H9 (cell line): ENCODE results near the gene SMIM3. TPM values are rescaled to one million over a fixed set of nuclear protein-coding genes. Genes with fewer than 3 reads are reported as not detected.

Source experiments
- DNase-seq: peaks from one replicate; pipeline ENCODE4 v3.0.0-alpha.2; 2017
- H2AFZ ChIP-seq: one replicate; pipeline ENCODE4 v1.6.1; 2013; ENCODE audit warnings: mild to moderate bottlenecking, low read length, control low read depth, moderate library complexity
- H2AK5ac ChIP-seq: 2 replicates; pipeline ENCODE4 v1.6.1; 2013; ENCODE audit warnings: low read length, control low read depth, mixed read lengths; ENCODE audit not compliant: insufficient read length
- H2BK120ac ChIP-seq: one replicate; pipeline ENCODE4 v1.6.1; 2013; ENCODE audit warnings: low read depth, mild to moderate bottlenecking, low read length, control low read depth, inconsistent platforms; ENCODE audit not compliant: poor library complexity, severe bottlenecking
- H2BK12ac ChIP-seq: 2 replicates; pipeline ENCODE4 v1.6.1; 2013; ENCODE audit warnings: low read length, control low read depth, mixed read lengths, low read depth; ENCODE audit not compliant: insufficient read length
- H2BK15ac ChIP-seq: 2 replicates; pipeline ENCODE4 v1.6.1; 2013; ENCODE audit warnings: low read depth, low read length, control low read depth
- H2BK20ac ChIP-seq: one replicate; pipeline ENCODE4 v1.6.1; 2013; ENCODE audit warnings: low read depth, mild to moderate bottlenecking, low read length, control low read depth, inconsistent platforms; ENCODE audit not compliant: poor library complexity, severe bottlenecking
- H2BK5ac ChIP-seq: 2 replicates; pipeline ENCODE4 v1.6.1; 2013; ENCODE audit warnings: low read length, control low read depth, mixed read lengths; ENCODE audit not compliant: insufficient read length
- H3K14ac ChIP-seq: 2 replicates; pipeline ENCODE4 v1.6.1; 2013; ENCODE audit warnings: low read length, control low read depth; ENCODE audit not compliant: insufficient read depth
- H3K18ac ChIP-seq: 2 replicates; pipeline ENCODE4 v1.6.1; 2013; ENCODE audit warnings: low read depth, mild to moderate bottlenecking, mixed read lengths, low read length, control low read depth; ENCODE audit not compliant: insufficient read length
- H3K23ac ChIP-seq: 2 replicates; pipeline ENCODE4 v1.6.1; 2013; ENCODE audit warnings: low read length, control low read depth, mixed read lengths, low read depth; ENCODE audit not compliant: insufficient read length
- H3K23me2 ChIP-seq: 2 replicates; pipeline ENCODE4 v1.6.1; 2013; ENCODE audit warnings: low read depth, mild to moderate bottlenecking, mixed read lengths, low read length, control low read depth; ENCODE audit not compliant: insufficient read length, poor library complexity, severe bottlenecking
- H3K27ac ChIP-seq: 2 replicates; pipeline ENCODE4 v1.5.1; 2013; ENCODE audit warnings: low read length, control low read depth, mixed read lengths, low read depth; ENCODE audit not compliant: insufficient read length
- H3K27me3 ChIP-seq: 2 replicates; pipeline ENCODE4 v1.6.1; 2013; ENCODE audit warnings: low read length, control low read depth, inconsistent platforms; ENCODE audit not compliant: insufficient read depth
- H3K4ac ChIP-seq: 2 replicates; pipeline ENCODE4 v1.6.1; 2013; ENCODE audit warnings: low read depth, mild to moderate bottlenecking, control low read depth, inconsistent platforms, low read length, moderate library complexity
- H3K4me1 ChIP-seq: 2 replicates; pipeline ENCODE4 v1.6.1; 2013; ENCODE audit warnings: low read length, control low read depth, inconsistent platforms; ENCODE audit not compliant: insufficient read depth
- H3K4me2 ChIP-seq: 2 replicates; pipeline ENCODE4 v1.6.1; 2013; ENCODE audit warnings: low read length, control low read depth, mixed read lengths; ENCODE audit not compliant: insufficient read length, insufficient read depth
- H3K56ac ChIP-seq: 2 replicates; pipeline ENCODE4 v1.6.1; 2013; ENCODE audit warnings: low read depth, mild to moderate bottlenecking, mixed read lengths, low read length, control low read depth; ENCODE audit not compliant: insufficient read length
- H3K79me1 ChIP-seq: 2 replicates; pipeline ENCODE4 v1.6.1; 2013; ENCODE audit warnings: low read depth, mild to moderate bottlenecking, moderate library complexity, low read length, control low read depth, inconsistent platforms; ENCODE audit not compliant: insufficient read depth, poor library complexity, severe bottlenecking
- H3K79me2 ChIP-seq: 2 replicates; pipeline ENCODE4 v1.6.1; 2013; ENCODE audit warnings: low read length, control low read depth, inconsistent platforms; ENCODE audit not compliant: insufficient read depth
- H3K9ac ChIP-seq: 2 replicates; pipeline ENCODE4 v1.6.1; 2013; ENCODE audit warnings: low read length, control low read depth, mixed read lengths; ENCODE audit not compliant: insufficient read length; ENCODE audit errors: extremely low read depth
- H3K9me3 ChIP-seq: one replicate; pipeline ENCODE4 v1.6.1; 2013; ENCODE audit warnings: low read depth, low read length, inconsistent platforms; ENCODE audit not compliant: control insufficient read depth
- H3T11ph ChIP-seq: one replicate; pipeline ENCODE4 v1.6.1; 2013; ENCODE audit warnings: mild to moderate bottlenecking, low read length, control low read depth, inconsistent platforms
- H4K20me1 ChIP-seq: one replicate; pipeline ENCODE4 v1.6.1; 2013; ENCODE audit not compliant: control insufficient read depth, insufficient read length, insufficient read depth
- H4K5ac ChIP-seq: 2 replicates; pipeline ENCODE4 v1.6.1; 2013; ENCODE audit warnings: low read depth, mild to moderate bottlenecking, mixed read lengths, low read length, control low read depth; ENCODE audit not compliant: insufficient read length
- H4K8ac ChIP-seq: replicated peaks from 2 replicates; pipeline ENCODE4 v1.6.1; 2013; ENCODE audit warnings: low read length, control low read depth, mixed read lengths, low read depth; ENCODE audit not compliant: insufficient read length
- H4K91ac ChIP-seq: 2 replicates; pipeline ENCODE4 v1.6.1; 2013; ENCODE audit warnings: low read depth, mild to moderate bottlenecking, moderate library complexity, mixed read lengths, low read length, control low read depth; ENCODE audit not compliant: insufficient read length
- H3K27ac Mint-ChIP-seq, 3 experiments: 2 replicates in 2 of 3; 3 replicates in 1 of 3; pipeline ENCODE4 v1.8.0; 2020 to 2021; ENCODE audit warnings: mixed read lengths in 3 of 3, mild to moderate bottlenecking in 1 of 3, moderate library complexity in 1 of 3
- H3K27me3 Mint-ChIP-seq: 2 replicates; pipeline ENCODE4 v1.8.0; 2021; ENCODE audit warnings: low read depth, mild to moderate bottlenecking, moderate library complexity, mixed read lengths
- H3K36me3 Mint-ChIP-seq, 3 experiments: 2 replicates in 2 of 3; 3 replicates in 1 of 3; pipeline ENCODE4 v1.8.0; 2020 to 2021; ENCODE audit warnings: low read depth in 3 of 3, mixed read lengths in 3 of 3; ENCODE audit not compliant: insufficient read depth in 1 of 3
- H3K4me1 Mint-ChIP-seq, 2 experiments: 2 replicates each; pipeline ENCODE4 v1.8.0; 2020; ENCODE audit warnings: mixed read lengths in 2 of 2
- H3K4me3 Mint-ChIP-seq, 2 experiments: 2 replicates in 1 of 2; 3 replicates in 1 of 2; pipeline ENCODE4 v1.8.0; 2020 to 2021; ENCODE audit warnings: mild to moderate bottlenecking in 2 of 2, mixed read lengths in 2 of 2, moderate library complexity in 1 of 2
- H3K9me3 Mint-ChIP-seq, 2 experiments: 2 replicates in 1 of 2; 3 replicates in 1 of 2; pipeline ENCODE4 v1.8.0; 2020; ENCODE audit warnings: mild to moderate bottlenecking in 2 of 2, mixed read lengths in 2 of 2, moderate library complexity in 1 of 2
- whole genome bisulfite sequencing: extraction: QIAGEN DNeasy Blood & Tissue Kit; methylation state at CpG from one replicate; pipeline ENCODE4 v1.1.7; 2013; ENCODE audit warnings: missing lambda C conversion rate, low lambda C conversion rate, mixed read lengths; ENCODE audit not compliant: insufficient read length; ENCODE audit errors: extremely low coverage; 5-methylcytosine and 5-hydroxymethylcytosine counted together
- total RNA-seq: library from RNA; stranded (reverse); gene quantifications from 2 replicates; pipeline ENCODE4 v1.2.1, GENCODE V29; 2021
- TF ChIP-seq, protein P1 (sequence below): fragments of 200-600 bp; sonication (generic); conservative IDR thresholded peaks from 3 replicates; pipeline ENCODE4 v1.8.0; 2021; ENCODE audit warnings: antibody characterized with exemption, mild to moderate bottlenecking

SMIM3 gene
- total RNA-seq, 1 experiment from 2014 or later: 42.0 TPM

- Histone ChIP-seq H3K23me2 (no peaks in the 10 kb centered on the region), H3K79me2 (0 out of 2 replicates have a peak, but pooled peaks cover 3% of the 10 kb centered on the region), H3K14ac (no peak overlapping the region), H2AK5ac (no peak overlapping the region), H2BK5ac (no peak overlapping the region), H2BK120ac (no peak overlapping the region), H3K4me2 (no peak overlapping the region), H3K4ac (no peak overlapping the region), H2BK12ac (no peak overlapping the region), H3K27me3 (no peaks in the 10 kb centered on the region), H4K8ac (no peak overlapping the region), H3K18ac (no peak overlapping the region), H3K23ac (no peak overlapping the region), H3K4me1 (no peaks in the 10 kb centered on the region), H3K9ac (no peak overlapping the region), H3K9me3 (no peaks in the 10 kb centered on the region), H4K20me1 (no peaks in the 10 kb centered on the region), H2AFZ (no peak overlapping the region), H2BK15ac (no peak overlapping the region), H3K27ac (no peak overlapping the region), H3K56ac (no peak overlapping the region), H3T11ph (no peak overlapping the region), H4K5ac (no peak overlapping the region), H2BK20ac (no peak overlapping the region), H3K79me1 (peaks cover 3% of the 10 kb centered on the region), H4K91ac (no peak overlapping the region)
- H3K4me3 Mint-ChIP-seq: no peak overlapping the region
- no CpG with 5 or more reads among the region's 4 CpGs for WGBS
- no peaks in the 10 kb centered on the region for H3K4me1 Mint-ChIP-seq
- peaks cover 24 to 49% (median 45%) of the 10 kb centered on the region in 3 experiments for H3K36me3 Mint-ChIP-seq
- H3K9me3 Mint-ChIP-seq: no peaks in the 10 kb centered on the region
- no peak overlapping the region; a peak in 1 of 7 replicates for H3K27ac Mint-ChIP-seq
- no peaks in the 10 kb centered on the region for H3K27me3 Mint-ChIP-seq
- TF ChIP-seq, protein P1, sequence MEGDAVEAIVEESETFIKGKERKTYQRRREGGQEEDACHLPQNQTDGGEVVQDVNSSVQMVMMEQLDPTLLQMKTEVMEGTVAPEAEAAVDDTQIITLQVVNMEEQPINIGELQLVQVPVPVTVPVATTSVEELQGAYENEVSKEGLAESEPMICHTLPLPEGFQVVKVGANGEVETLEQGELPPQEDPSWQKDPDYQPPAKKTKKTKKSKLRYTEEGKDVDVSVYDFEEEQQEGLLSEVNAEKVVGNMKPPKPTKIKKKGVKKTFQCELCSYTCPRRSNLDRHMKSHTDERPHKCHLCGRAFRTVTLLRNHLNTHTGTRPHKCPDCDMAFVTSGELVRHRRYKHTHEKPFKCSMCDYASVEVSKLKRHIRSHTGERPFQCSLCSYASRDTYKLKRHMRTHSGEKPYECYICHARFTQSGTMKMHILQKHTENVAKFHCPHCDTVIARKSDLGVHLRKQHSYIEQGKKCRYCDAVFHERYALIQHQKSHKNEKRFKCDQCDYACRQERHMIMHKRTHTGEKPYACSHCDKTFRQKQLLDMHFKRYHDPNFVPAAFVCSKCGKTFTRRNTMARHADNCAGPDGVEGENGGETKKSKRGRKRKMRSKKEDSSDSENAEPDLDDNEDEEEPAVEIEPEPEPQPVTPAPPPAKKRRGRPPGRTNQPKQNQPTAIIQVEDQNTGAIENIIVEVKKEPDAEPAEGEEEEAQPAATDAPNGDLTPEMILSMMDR: no peak
- DNase-seq: no peak
Observed at GRCh38 chr5:150729859-150730258, 48.7 kb upstream of the SMIM3 start.
